NCI-H460 (cell line): ENCODE data around the gene NISCH. TPM values are rescaled to one million over a fixed set of nuclear protein-coding genes. Genes with fewer than 3 reads are reported as not detected.

Experiments used
- DNase-seq: peaks from one replicate; pipeline ENCODE4 v3.0.0-alpha.2; 2016; ENCODE audit warnings: low read depth; ENCODE audit errors: extremely low read depth
- total RNA-seq: library from RNA; depleted of rRNA; stranded (reverse); fragments of >200 nt; shearing (Covaris generic); gene quantifications from 2 replicates; pipeline ENCODE4 v1.2.3, GENCODE V29; 2014; rRNA removed

NISCH gene
- total RNA-seq, 1 experiment from 2014 or later: 18.4 TPM

GRCh38 chr3:52534281-52535183 lies 79.1 kb downstream of the NISCH start:
- DNase-seq: no peak

GRCh38 chr3:52535411-52536111 lies 80.2 kb downstream of the NISCH start:
- no peak for DNase-seq

GRCh38 chr3:52536112-52536368 lies 80.6 kb downstream of the NISCH start:
- DNase-seq: no peak

- DNase-seq: peak; percentile 95
Observed at GRCh38 chr3:52536369-52537164, 81.2 kb downstream of the NISCH start, which contains the start of gene UQCC5. Gene UQCC5 (plus strand): TSS chr3:52536605. CDS start chr3:52536756, 151 bp downstream.

- no peak for DNase-seq
Observed at GRCh38 chr3:52537165-52537620, 81.8 kb downstream of the NISCH start.

GRCh38 chr3:52537726-52538421 lies 82.5 kb downstream of the NISCH start:
- no peak for DNase-seq

- no peak for DNase-seq
Observed at GRCh38 chr3:52539010-52539653, 83.7 kb downstream of the NISCH start.

- DNase-seq: no peak
Observed at GRCh38 chr3:52541050-52541449, 85.6 kb downstream of the NISCH start.

Other genes with a start within 250 kb of the NISCH start
- gene TLR9, start 230.0 kb upstream of the NISCH start, total RNA-seq: not detected in 2 replicates
- 26.6 and 29.3 TPM in 2 replicates for gene TWF2, start 216.4 kb upstream of the NISCH start, total RNA-seq
- 11.1 and 13.9 TPM in 2 replicates for gene PPM1M, start 209.8 kb upstream of the NISCH start, total RNA-seq
- gene WDR82, start 177.0 kb upstream of the NISCH start, total RNA-seq: 33.5 and 37.9 TPM in 2 replicates
- 4.0 and 4.8 TPM in 2 replicates for gene GLYCTK, start 167.8 kb upstream of the NISCH start, total RNA-seq
- 3.3 and 3.9 TPM in 2 replicates for gene DNAH1, start 139.3 kb upstream of the NISCH start, total RNA-seq
- gene BAP1, start 45.6 kb upstream of the NISCH start, total RNA-seq: 42.4 and 50.7 TPM in 2 replicates
- 5.5 and 7.7 TPM in 2 replicates for gene PHF7, start 44.9 kb upstream of the NISCH start, total RNA-seq
- gene SEMA3G, start 10.5 kb upstream of the NISCH start, total RNA-seq: 0.10 and 0.35 TPM in 2 replicates
- 0.30 TPM in 1 of 2 replicates, not detected in the other for gene TNNC1, start 1.6 kb upstream of the NISCH start, total RNA-seq
- gene STAB1, start 39.7 kb downstream of the NISCH start, total RNA-seq: not detected in 2 replicates
- 25.0 and 25.6 TPM in 2 replicates for gene NT5DC2, start 78.3 kb downstream of the NISCH start, total RNA-seq
- gene UQCC5, start 81.0 kb downstream of the NISCH start, total RNA-seq: 5.4 and 18.0 TPM in 2 replicates
- gene PBRM1, start 230.3 kb downstream of the NISCH start, total RNA-seq: 32.1 and 38.2 TPM in 2 replicates
- gene GNL3, start 230.4 kb downstream of the NISCH start, total RNA-seq: 173 and 174 TPM in 2 replicates